Activated naive CD4-positive, alpha-beta T cell treated with anti-CD3 and anti-CD28 coated beads, Interleukin-2, amount 50 U/mL, for 72 hours (primary cell): ENCODE measurements around the gene KLF3. TPM values are rescaled to one million over a fixed set of nuclear protein-coding genes. Genes with fewer than 3 reads are reported as not detected.

ENCODE experiments used
- ATAC-seq, 2 donors: fragments of 150-1000 bp; cut with Tn5 transposase; 2 replicates each; pipeline ENCODE4 v1.10.0; 2021; ENCODE audit warnings: mild to moderate bottlenecking in 2 of 2, moderate library complexity in 2 of 2
- DNase-seq, 2 donors: peaks; one replicate each; pipeline ENCODE4 v3.0.0; 2021 to 2022; ENCODE audit warnings: low spot score in 2 of 2
- H3K27ac Mint-ChIP-seq, 2 donors: one replicate each; pipeline ENCODE4 v1.8.0; 2022; ENCODE audit warnings: mild to moderate bottlenecking in 2 of 2, mixed read lengths in 2 of 2
- H3K36me3 Mint-ChIP-seq, 2 donors: one replicate each; pipeline ENCODE4 v1.8.0; 2022; ENCODE audit warnings: mixed read lengths in 2 of 2
- H3K9me3 Mint-ChIP-seq, 2 donors: one replicate each; pipeline ENCODE4 v1.8.0; 2022; ENCODE audit warnings: mixed read lengths in 2 of 2
- total RNA-seq, 2 donors: library from RNA; stranded (reverse); gene quantifications; one replicate each; pipeline ENCODE4 v1.2.3, GENCODE V29; 2022

KLF3 gene
- total RNA-seq, 2 donors from 2014 or later, result 6.9 to 10.1 TPM

DNA sequence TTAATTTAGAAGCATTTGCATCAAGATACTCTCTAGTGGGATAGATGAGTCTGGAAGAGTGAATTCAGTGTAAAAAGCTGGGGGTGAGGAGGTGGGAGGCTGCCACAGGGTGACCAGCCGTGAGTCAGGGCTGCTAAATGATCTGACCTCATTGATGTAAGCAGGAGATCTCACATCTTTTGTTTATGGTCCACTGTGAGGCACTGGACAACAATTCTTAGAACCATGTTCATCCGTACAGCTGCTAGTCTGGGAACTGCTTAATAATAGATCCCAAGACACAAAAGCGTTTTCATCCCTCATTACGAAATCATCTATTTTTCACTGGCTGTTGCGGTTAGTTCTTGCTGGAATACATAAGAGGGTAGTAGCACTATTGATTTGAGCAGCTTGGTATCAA lies 14.1 kb downstream of the KLF3 start:
- Mint-ChIP-seq H3K27ac (peak overlapping the region in 1 of 2 donors; percentile 77), H3K9me3 (no peaks in the 10 kb centered on the region), H3K36me3 (no peaks in the 10 kb centered on the region)
- peak in 1 of 2 donors; percentile 6 for ATAC-seq
- no peak for DNase-seq

DNA sequence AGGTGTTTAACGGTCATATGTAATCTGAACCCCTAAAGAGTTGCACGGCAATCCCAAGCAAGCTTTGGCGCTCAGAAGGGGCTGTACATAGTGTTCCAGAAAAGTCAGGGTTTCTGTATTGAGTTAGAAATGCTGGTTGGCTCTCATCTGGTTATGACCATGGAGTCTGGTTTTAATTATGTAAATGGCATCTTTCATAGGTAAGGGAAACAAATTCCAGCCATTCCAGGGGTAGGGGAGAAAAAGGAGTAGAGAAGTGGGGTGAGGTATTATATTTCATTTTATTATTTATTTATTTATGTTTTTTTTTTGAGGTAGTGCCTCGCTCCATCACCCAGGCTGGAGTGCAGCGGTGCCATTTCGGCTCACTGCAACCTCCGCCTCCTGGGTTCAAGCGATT lies 15.9 kb downstream of the KLF3 start:
- ATAC-seq, result no peak
- H3K9me3 Mint-ChIP-seq, result no peaks in the 10 kb centered on the region
- peaks cover 0 to 5% of the 10 kb centered on the region in 2 donors for H3K36me3 Mint-ChIP-seq

DNA sequence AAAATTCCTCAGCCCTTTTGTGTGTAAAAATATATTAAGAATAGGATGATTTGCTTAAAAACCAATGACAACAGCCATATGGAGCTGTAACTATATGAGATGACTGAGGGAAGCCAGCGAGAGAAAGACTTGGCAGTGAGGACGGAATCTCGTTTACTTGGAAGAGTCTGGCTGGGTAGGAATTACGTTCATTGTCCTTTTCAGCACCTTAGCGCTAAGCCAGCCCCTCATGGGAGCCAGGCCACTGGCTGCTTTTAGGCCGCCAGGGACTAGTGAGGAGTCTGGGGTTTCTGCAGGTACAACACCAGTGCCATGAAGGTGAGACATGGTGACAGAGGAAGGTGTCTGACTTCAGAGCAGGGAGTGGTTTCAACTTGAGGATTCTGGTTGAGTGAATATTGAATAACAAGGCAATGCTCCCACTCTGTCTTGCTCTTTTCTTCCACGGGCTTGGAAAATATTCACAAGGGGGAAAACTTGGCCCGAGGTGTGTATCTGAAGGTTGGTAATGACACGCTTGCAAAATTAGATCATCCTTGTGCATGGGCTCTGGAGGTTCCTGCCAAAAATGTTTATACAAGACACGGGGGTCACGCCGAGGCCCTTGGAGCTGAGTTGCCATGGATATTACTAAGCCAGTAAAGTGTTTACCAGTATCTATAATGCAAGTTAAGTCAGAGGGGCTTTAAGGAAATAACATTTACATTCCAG lies 17.4 kb downstream of the KLF3 start:
- Mint-ChIP-seq H3K36me3 (peaks cover 0 to 5% of the 10 kb centered on the region in 2 donors), H3K9me3 (no peaks in the 10 kb centered on the region), H3K27ac (peak overlapping the region in 1 of 2 donors; percentile 6)

More for the DNA sequence above, 15.9 kb downstream of the KLF3 start:
- no peak for DNase-seq
- H3K27ac Mint-ChIP-seq, result no peak overlapping the region

DNA sequence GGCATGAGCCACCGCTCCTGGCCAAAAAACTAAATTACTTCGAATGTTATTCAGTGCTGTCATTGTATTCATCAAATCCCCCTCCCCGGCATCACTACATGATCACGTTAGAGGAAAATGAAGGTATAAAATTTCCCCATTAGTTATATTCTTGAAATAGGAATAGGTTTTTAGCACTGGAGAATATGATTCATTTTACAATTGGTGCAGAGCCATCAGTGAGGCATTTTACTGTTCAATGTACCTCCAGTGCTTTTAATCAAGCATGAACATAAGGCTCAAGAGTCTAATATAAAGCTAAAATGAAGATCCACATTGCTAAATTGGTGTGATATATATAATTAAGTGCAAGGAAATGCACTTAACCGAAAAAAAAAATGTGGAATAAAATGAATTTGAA lies 18.3 kb downstream of the KLF3 start:
- DNase-seq (no peak), ATAC-seq (no peak)
- Mint-ChIP-seq H3K9me3 (no peaks in the 10 kb centered on the region), H3K27ac (no peak overlapping the region), H3K36me3 (peaks cover 0 to 5% of the 10 kb centered on the region in 2 donors)

More for the DNA sequence above, 17.4 kb downstream of the KLF3 start:
- no peak for DNase-seq
- no peak for ATAC-seq

DNA sequence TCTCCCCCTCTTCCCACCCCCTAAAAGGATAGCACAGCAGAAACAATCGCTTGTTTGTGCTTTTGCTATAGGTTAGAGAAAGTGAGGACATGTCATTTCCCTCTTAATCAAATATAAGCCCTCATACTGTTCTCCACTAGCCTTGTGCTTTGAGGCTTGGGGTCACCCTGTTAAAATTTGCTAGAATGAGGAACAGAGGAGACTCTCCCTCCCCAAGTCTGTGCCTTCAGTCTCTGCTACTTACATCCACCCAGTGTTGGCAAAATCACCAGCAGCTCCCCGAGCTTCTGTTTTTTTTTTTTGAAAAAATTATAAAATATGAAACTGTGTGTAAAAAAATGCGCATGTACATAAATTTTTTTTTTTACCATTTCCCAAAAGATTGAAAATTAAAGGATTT lies 19.3 kb downstream of the KLF3 start:
- Mint-ChIP-seq H3K27ac (no peak overlapping the region), H3K36me3 (peaks cover 0 to 8% of the 10 kb centered on the region in 2 donors)
- no peak for DNase-seq

DNA sequence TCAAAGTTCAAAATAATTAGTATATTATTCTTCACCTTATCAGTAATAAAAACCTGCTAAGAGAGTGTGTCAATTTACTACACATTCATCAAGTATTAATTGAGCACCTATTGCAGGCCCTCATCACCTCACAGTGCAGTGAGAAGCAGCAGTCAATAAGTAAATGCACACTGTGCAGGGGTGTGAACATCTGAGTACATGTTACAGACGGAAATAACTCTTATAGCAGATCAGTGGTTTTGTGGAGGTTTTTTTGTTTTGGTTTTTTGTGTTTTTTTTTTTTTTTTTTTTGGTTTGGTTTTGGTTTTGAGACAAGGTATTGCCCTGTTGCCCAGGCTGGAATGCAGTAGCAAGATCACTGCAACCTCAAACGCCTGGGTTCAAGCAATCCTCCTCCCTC lies 20.3 kb downstream of the KLF3 start:
- H3K36me3 Mint-ChIP-seq, result peaks cover 8 to 18% of the 10 kb centered on the region in 2 donors
- DNase-seq (no peak), ATAC-seq (peak; percentile 26 to 57)
- H3K9me3 Mint-ChIP-seq, result no peaks in the 10 kb centered on the region
- peak overlapping the region; percentile 34 to 88 for H3K27ac Mint-ChIP-seq

More for the DNA sequence above, 19.3 kb downstream of the KLF3 start:
- no peak for ATAC-seq
- H3K9me3 Mint-ChIP-seq, result no peaks in the 10 kb centered on the region

DNA sequence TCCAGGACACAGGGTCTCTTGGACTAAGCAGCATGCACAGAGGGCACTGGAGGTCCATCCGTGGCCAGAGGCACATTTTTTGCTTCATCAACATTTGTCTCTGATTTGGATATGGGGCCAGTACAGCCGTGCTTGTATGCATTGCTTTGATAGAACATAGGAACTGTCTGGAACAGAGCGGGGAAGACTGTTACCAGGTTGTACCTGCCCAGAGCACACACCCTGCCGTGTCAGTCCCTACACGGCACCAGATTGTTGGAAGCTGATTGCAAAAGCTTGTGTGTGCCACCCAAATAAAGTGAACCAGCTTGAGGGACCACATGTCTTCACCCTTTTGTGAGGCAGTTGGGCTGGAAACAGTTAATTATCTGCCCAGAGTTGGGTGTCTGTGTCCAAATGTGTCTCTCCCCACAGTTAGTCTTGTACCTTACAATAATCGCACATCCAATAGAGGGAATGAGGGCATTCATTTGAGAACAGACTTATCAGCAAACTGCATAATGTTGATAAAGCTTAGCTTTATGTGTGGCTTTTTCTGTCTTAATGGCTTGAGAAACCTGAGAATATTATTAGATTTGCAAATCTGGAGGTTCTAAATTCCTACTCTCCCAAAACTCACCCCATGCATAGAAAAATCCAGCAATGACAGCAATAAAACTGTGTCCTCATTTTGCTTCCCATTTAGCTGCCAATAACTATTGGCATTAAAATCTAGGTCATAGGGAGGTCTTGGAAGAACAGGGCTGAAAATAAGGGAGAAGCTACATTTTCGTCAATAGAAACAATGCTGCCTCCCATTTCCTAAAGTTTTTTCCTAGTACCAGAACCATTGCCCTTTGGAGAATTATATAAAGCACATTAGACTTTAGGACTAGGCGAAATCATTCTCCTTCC lies 21.2 kb downstream of the KLF3 start:
- H3K27ac Mint-ChIP-seq, result peak overlapping the region in 1 of 2 donors; percentile 34
- H3K9me3 Mint-ChIP-seq, result no peaks in the 10 kb centered on the region
- ATAC-seq (no peak), DNase-seq (no peak)
- H3K36me3 Mint-ChIP-seq, result peaks cover 9 to 27% of the 10 kb centered on the region in 2 donors

DNA sequence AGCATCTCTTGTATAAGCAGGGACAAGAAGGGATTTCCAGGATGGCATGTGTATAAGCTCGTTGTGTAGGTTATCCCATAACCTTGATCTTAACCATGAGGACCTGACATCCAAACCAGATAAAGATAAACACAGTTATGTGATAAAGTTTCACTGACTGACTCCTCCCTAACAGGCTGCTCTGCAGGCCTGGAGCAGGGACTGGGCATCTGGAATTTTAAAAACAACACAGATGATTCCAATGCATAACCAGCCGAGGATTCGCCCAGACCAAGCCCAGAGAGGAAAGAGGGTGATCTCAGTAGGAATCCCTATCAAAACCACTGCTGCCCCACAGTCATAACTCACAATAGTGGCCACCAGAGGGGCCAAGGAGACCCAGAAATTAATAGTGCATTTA lies 22.7 kb downstream of the KLF3 start:
- no peaks in the 10 kb centered on the region for H3K9me3 Mint-ChIP-seq
- ATAC-seq (no peak), DNase-seq (no peak)
- no peak overlapping the region for H3K27ac Mint-ChIP-seq
- H3K36me3 Mint-ChIP-seq, result peaks cover 16 to 35% of the 10 kb centered on the region in 2 donors

DNA sequence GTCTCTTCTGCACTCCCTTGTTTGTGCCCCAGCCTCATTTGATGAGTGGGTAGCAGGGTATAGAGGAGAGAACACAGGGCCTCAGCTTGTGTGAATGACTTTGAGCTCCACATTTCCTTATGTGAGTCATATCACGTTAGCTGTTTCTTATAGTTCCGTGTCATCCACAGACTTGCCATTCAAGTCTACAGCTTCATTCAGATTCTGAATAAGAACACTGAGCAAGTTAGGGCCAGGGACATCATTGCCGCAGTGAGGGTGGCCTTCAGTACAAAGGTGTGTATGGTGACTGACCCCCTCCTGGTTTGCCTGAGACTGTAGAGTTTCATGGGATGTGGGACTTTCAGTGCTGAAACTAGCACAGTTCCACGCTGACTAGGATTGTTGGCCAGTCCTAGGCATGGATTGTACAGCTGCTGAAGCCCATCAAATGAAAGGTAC lies 23.6 kb downstream of the KLF3 start:
- DNase-seq, result no peak
- Mint-ChIP-seq H3K9me3 (no peaks in the 10 kb centered on the region), H3K36me3 (peaks cover 16 to 35% of the 10 kb centered on the region in 2 donors), H3K27ac (peak overlapping the region in 1 of 2 donors; percentile 30)
- ATAC-seq, result peak; percentile 97

DNA sequence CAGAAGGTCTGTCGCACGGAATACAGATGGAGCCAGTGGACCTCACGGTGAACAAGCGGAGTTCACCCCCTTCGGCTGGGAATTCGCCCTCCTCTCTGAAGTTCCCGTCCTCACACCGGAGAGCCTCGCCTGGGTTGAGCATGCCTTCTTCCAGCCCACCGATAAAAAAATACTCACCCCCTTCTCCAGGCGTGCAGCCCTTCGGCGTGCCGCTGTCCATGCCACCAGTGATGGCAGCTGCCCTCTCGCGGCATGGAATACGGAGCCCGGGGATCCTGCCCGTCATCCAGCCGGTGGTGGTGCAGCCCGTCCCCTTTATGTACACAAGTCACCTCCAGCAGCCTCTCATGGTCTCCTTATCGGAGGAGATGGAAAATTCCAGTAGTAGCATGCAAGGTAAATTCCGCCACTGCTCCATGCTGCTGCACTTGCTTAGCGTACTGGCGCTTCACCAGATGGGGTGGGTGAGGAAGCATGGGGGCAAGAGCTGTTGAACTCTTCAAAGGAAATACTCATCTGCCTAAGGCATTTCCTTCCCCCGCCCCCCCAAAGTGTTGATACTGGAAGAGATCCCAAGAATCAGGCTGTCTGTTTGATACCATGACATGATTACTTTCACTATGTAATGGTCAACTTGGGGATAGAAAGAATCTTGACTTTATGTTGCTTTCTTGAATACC lies 24.8 kb downstream of the KLF3 start:
- ATAC-seq (no peak), DNase-seq (no peak)
- Mint-ChIP-seq H3K36me3 (peaks cover 16 to 38% of the 10 kb centered on the region in 2 donors), H3K9me3 (no peaks in the 10 kb centered on the region), H3K27ac (peak overlapping the region in 1 of 2 donors; percentile 67)

DNA sequence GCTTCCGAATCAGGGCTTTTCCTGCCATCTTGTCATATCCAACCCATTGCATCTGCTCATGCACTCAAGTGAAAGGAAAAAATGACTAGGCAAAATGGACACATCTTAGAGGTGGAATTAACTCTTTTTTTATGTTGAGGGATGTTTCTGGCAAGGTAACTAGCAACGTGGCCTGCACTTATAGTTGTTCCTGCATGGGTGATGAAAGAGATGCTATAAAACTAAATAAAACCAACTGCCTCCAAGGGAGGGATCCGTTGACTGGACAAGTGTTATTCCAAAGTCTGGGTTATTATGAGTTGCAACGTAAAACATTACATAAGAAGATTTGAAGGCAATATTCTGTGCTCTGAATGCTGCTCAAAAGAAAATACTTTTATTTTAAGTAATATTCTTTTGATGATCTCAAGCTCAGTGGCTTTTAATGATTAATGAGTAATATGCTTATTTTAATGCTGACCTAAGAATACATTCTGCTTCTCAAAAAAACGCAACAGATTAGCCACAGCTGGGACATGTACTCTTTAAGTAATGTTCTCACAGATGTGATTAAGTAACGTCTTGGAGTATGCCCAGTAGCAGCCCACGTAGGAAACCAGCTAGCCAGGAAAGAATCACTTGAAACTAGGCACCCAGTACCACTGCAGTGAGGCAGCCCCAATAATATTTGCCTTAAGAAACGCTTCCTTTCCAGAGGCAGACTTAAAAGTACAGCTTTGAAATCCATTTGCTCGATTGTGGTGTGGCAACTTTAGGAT lies 27.4 kb downstream of the KLF3 start:
- Mint-ChIP-seq H3K27ac (no peak overlapping the region), H3K36me3 (peaks cover 16 to 42% of the 10 kb centered on the region in 2 donors), H3K9me3 (no peaks in the 10 kb centered on the region)
- no peak for ATAC-seq
- DNase-seq, result no peak

DNA sequence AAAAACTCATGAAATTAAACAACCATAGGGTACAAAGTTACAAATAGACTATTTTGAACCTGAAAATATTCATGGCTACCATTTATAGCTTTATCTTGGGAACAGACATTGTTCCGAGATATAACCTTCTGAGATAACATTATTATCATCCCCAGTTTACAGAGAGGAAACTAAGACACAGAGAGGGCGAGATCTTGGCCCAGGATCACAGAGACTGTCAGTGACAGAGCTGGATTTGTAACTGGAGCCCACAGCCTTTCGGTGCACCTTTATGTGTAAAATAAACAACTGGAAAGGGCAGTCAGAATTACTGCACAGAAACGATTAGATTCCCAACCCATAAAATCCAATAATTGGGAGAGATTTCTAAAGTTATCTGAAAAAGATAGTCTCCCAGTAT lies 28.4 kb downstream of the KLF3 start:
- ATAC-seq (no peak), DNase-seq (no peak)
- peaks cover 21 to 48% of the 10 kb centered on the region in 2 donors for H3K36me3 Mint-ChIP-seq
- H3K9me3 Mint-ChIP-seq, result no peaks in the 10 kb centered on the region
- no peak overlapping the region for H3K27ac Mint-ChIP-seq

DNA sequence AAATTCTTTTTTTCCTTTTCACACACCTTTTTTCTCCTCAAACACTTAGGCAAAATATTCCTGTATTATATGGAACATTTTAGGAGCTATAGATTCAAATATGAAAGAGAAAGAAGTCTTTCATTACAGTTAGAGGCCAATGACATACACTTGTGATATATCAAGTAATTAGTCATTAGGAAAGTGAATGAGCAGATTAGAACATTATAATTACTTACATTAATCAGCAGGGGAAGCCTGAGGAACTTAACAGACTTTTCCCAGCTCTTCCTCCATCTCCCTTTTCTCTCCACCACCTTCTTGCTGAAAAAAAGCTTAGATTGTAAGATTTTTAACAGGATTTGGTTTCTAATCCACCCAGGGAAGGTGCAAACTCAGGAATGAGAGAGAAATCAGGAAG lies 29.6 kb downstream of the KLF3 start:
- Mint-ChIP-seq H3K27ac (no peak overlapping the region), H3K36me3 (peaks cover 25 to 43% of the 10 kb centered on the region in 2 donors), H3K9me3 (no peaks in the 10 kb centered on the region)
- no peak for DNase-seq
- peak in 1 of 2 donors; percentile 57 for ATAC-seq

DNA sequence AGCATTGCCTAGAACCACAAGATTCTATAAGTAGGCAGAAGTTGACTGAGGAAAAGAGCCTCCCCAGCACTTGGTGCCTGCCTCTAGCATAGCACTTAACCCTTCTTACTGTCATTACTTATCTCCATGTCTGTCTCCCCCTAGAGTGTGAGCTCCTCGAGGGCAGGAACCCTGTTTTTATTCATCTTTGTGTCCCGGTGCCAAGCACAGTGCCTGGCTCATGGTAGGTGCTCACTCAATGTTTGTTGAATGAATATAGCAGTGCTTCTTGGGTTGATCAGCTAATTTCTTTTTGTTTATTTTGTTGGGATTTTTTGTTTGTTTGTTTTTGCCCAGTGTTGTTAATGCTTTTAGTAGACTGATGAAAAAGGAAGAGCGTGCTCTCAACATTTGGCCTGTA lies 30.3 kb downstream of the KLF3 start:
- no peak overlapping the region for H3K27ac Mint-ChIP-seq
- ATAC-seq (no peak), DNase-seq (no peak)
- peaks cover 18 to 36% of the 10 kb centered on the region in 2 donors for H3K36me3 Mint-ChIP-seq
- no peaks in the 10 kb centered on the region for H3K9me3 Mint-ChIP-seq

DNA sequence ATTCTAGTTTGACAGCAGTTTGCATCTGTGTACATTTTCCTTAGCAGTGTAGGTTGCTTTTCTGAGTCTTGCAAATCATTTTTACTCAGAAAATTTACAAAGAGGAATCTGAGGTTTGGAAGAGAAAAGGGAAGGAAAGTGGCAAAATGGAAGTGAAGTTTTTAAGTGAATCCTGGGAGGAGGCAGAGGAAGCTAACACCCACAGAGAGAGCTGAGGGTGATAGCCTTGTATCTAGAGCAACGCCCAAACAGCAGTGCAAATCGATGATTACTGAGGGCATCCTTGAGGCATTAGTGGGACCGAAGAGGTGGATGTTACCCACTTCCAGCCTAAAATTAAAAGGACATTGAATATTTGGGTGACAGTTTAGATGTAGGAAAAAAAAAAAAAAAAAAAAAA lies 31.8 kb downstream of the KLF3 start:
- no peak overlapping the region for H3K27ac Mint-ChIP-seq
- H3K36me3 Mint-ChIP-seq, result peaks cover 12 to 21% of the 10 kb centered on the region in 2 donors
- no peak for ATAC-seq
- DNase-seq, result no peak
- no peaks in the 10 kb centered on the region for H3K9me3 Mint-ChIP-seq

DNA sequence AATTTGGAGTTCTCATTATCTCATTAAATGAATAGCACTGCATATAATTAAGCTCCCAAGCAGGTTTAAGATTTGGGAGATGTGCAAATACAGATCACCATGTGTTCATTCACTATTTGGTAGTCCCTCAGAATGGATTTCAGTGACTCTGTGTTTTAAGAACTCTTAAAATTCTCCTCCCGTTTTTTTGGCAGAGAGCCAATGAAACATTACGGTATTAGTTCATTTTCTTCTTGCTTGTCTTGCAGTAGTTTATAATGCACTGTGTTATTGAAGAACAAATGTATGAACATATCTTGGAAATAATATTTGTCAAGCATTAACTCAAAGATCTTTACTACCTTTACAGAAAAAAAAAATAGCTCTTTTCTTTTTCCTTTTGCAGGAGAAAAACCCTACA lies 32.7 kb downstream of the KLF3 start:
- ATAC-seq, result no peak
- Mint-ChIP-seq H3K36me3 (peaks cover 11 to 20% of the 10 kb centered on the region in 2 donors), H3K27ac (no peak overlapping the region), H3K9me3 (no peaks in the 10 kb centered on the region)
- no peak for DNase-seq
